WTC11 (cell line): ENCODE measurements around the gene MYO5B. TPM values are rescaled to one million over a fixed set of nuclear protein-coding genes. Genes with fewer than 3 reads are reported as not detected.

ENCODE experiments used
- ATAC-seq: fragments of 200-7000 bp; cut with Tn5 transposase; 2 replicates; pipeline ENCODE4 v1.10.0; 2021; ENCODE audit warnings: mild to moderate bottlenecking, moderate library complexity
- CTCF ChIA-PET: fragments of 300-600 bp; sonication (Branson Sonifier 250); formaldehyde crosslinking; loops from one replicate; lab custom pipeline; 2021; ENCODE audit warnings: antibody characterized with exemption; lab: Charles Lee
- POLR2A ChIA-PET: fragments of 350-600 bp; sonication (Branson Sonifier 250); formaldehyde crosslinking; loops from one replicate; lab custom pipeline; 2021; ENCODE audit warnings: antibody characterized with exemption; lab: Charles Lee
- DNase-seq: peaks from one replicate; pipeline ENCODE4 v3.0.0; 2021; ENCODE audit warnings: low spot score
- H3K27ac Mint-ChIP-seq: 2 replicates; pipeline ENCODE4 v1.8.0; 2021; ENCODE audit warnings: mixed read lengths
- H3K27me3 Mint-ChIP-seq: 2 replicates; pipeline ENCODE4 v1.8.0; 2021; ENCODE audit warnings: low read depth, mild to moderate bottlenecking, moderate library complexity, mixed read lengths
- H3K36me3 Mint-ChIP-seq: 2 replicates; pipeline ENCODE4 v1.8.0; 2021; ENCODE audit warnings: mixed read lengths
- H3K4me1 Mint-ChIP-seq: 2 replicates; pipeline ENCODE4 v1.8.0; 2022; ENCODE audit warnings: mixed read lengths
- H3K4me3 Mint-ChIP-seq: 2 replicates; pipeline ENCODE4 v1.8.0; 2021; ENCODE audit warnings: mild to moderate bottlenecking, moderate library complexity, mixed read lengths
- H3K9me3 Mint-ChIP-seq: 2 replicates; pipeline ENCODE4 v1.8.0; 2021; ENCODE audit warnings: mixed read lengths
- EMX1 ChIP-seq: fragments of 250-450 bp; sonication (Bioruptor Pico); IDR thresholded peaks from 2 replicates; pipeline ENCODE4 v1.8.0; 2021; ENCODE audit warnings: mild to moderate bottlenecking
- FOXP1 ChIP-seq: sonication (generic); formaldehyde crosslinking; IDR thresholded peaks from 2 replicates; pipeline ENCODE4 v1.8.0; 2022; ENCODE audit warnings: missing genetic modification reagents, mild to moderate bottlenecking, moderate library complexity, borderline replicate concordance
- JUN ChIP-seq: sonication (generic); formaldehyde crosslinking; IDR thresholded peaks from 2 replicates; pipeline ENCODE4 v1.8.0; 2023; ENCODE audit warnings: mild to moderate bottlenecking, missing genetic modification reagents
- MYBL2 ChIP-seq: sonication (generic); formaldehyde crosslinking; IDR thresholded peaks from 2 replicates; pipeline ENCODE4 v1.8.1; 2023; ENCODE audit warnings: mild to moderate bottlenecking, moderate library complexity, missing genetic modification reagents
- NFATC4 ChIP-seq: fragments of 250-450 bp; sonication (Bioruptor Pico); IDR thresholded peaks from 2 replicates; pipeline ENCODE4 v1.9.0; 2021; ENCODE audit warnings: mild to moderate bottlenecking
- RELA ChIP-seq: sonication (generic); formaldehyde crosslinking; IDR thresholded peaks from 2 replicates; pipeline ENCODE4 v1.8.1; 2022; ENCODE audit warnings: missing genetic modification reagents, mild to moderate bottlenecking, borderline replicate concordance
- SP1 ChIP-seq: sonication (generic); formaldehyde crosslinking; conservative IDR thresholded peaks from 2 replicates; pipeline ENCODE4 v1.8.1; 2022; ENCODE audit warnings: missing genetic modification reagents
- TEAD4 ChIP-seq: sonication (generic); formaldehyde crosslinking; IDR thresholded peaks from 2 replicates; pipeline ENCODE4 v1.8.0; 2022; ENCODE audit warnings: mild to moderate bottlenecking, missing genetic modification reagents
- TP53 ChIP-seq: sonication (generic); formaldehyde crosslinking; IDR thresholded peaks from 2 replicates; pipeline ENCODE4 v1.8.1; 2023; ENCODE audit warnings: mild to moderate bottlenecking, missing genetic modification reagents
- ZNF232 ChIP-seq: sonication (generic); formaldehyde crosslinking; IDR thresholded peaks from 2 replicates; pipeline ENCODE4 v1.8.0; 2022; ENCODE audit warnings: mild to moderate bottlenecking, missing genetic modification reagents
- total RNA-seq: library from RNA; stranded (reverse); gene quantifications from 3 replicates; pipeline ENCODE4 v1.2.3, GENCODE V29; 2021
- TF ChIP-seq, protein P1 (sequence below): fragments of 250-450 bp; sonication (Bioruptor Pico); conservative IDR thresholded peaks from 2 replicates; pipeline ENCODE4 v1.9.0; 2021; ENCODE audit warnings: mild to moderate bottlenecking
- TF ChIP-seq, protein P2 (sequence below): sonication (generic); formaldehyde crosslinking; IDR thresholded peaks from 2 replicates; pipeline ENCODE4 v1.8.1; 2023; ENCODE audit warnings: mild to moderate bottlenecking, missing genetic modification reagents, moderate library complexity
- TF ChIP-seq, protein P3 (sequence below): sonication (generic); formaldehyde crosslinking; IDR thresholded peaks from 2 replicates; pipeline ENCODE4 v1.8.0; 2022; ENCODE audit warnings: mild to moderate bottlenecking, missing genetic modification reagents
- TF ChIP-seq, protein P4 (sequence below): fragments of 250-450 bp; sonication (Bioruptor Pico); IDR thresholded peaks from 2 replicates; pipeline ENCODE4 v1.9.0; 2021; ENCODE audit warnings: mild to moderate bottlenecking, borderline replicate concordance
- TF ChIP-seq, protein P5 (sequence below): sonication (generic); formaldehyde crosslinking; IDR thresholded peaks from 2 replicates; pipeline ENCODE4 v1.8.0; 2022; ENCODE audit warnings: missing genetic modification reagents
- TF ChIP-seq, protein P6 (sequence below): sonication (generic); formaldehyde crosslinking; IDR thresholded peaks from 2 replicates; pipeline ENCODE4 v1.8.0; 2023; ENCODE audit warnings: missing genetic modification reagents

Gene MYO5B
- total RNA-seq, 1 experiment from 2014 or later: 8.7 TPM

DNA sequence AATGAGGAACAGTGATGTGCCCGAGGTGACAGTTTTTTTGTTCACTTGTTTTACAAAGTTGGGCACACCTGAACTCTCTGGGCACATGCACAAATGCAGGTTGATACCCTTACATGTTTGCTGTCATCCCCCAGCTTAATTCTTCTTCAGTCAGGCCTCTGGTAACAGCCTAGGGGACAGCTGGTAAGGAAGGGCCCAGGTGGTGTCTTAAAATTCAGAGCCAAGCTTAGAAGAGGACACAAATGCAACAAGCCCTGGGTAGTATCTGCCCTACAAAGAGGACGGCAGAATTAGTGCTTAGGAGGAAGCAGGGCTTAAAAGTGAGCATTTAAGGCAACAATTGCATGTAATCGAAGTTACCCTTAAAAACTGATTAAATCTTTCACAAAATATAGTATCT is 209.7 kb downstream of the MYO5B start (continued):
- TF ChIP-seq, protein P1, sequence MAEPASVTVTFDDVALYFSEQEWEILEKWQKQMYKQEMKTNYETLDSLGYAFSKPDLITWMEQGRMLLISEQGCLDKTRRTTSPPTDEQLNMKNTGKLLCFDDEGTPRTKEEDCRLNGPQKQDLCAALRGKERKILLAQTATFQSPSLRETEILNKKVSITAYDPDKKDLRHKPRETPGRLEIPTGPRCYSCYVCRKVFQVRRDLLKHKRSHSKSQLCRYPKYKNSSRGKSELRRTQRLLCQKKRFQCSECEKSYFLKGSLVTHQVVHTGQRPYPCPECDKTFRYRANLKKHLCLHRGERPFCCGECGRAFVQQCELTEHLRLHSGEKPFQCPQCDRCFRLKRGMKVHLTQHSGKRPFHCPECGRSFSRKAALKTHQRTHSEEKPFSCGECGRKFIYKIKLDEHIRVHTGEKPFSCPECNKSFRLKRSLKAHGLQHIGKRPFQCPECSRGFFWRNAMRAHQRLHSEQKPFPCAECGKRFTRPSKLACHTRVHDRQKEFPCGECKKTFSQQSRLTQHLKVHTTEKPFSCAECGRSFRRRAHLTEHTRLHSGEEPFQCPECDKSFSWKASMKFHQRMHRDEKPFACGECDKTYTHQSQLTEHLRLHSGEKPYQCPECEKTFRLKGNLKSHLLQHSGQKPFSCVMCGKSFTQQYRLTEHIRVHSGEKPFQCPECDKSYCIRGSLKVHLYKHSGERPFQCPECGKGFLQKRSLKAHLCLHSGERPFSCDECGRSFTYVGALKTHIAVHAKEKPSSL (CRISPR knock-in tag): no peak
- no peak for TF ChIP-seq TP53 (CRISPR knock-in tag)

DNA sequence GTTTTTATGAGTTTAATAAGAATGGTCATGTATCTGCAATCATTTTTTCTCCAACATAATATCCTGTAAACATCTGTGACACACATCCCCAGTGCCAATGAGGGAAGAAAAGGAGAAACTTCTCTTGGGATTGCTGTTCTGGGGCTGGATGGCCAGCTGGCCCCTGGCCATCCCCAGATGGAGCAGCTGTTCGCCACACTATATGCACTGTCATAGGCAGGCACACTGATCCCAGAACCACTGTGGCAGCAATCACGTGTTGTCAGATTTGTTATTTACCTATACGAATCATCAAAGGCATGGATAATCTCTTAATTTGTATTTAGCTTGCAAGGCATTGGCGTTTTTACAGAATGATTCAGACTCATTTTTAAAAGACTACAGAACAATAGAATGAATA is 214.1 kb downstream of the MYO5B start:
- H3K27me3 Mint-ChIP-seq: no peaks in the 10 kb centered on the region
- no peak overlapping the region for H3K4me3 Mint-ChIP-seq
- H3K36me3 Mint-ChIP-seq: no peaks in the 10 kb centered on the region
- ChIA-PET POLR2A (no interaction called here), CTCF (no interaction called here)
- no peak overlapping the region for H3K27ac Mint-ChIP-seq
- H3K9me3 Mint-ChIP-seq: no peaks in the 10 kb centered on the region
- no peak for DNase-seq
- ATAC-seq: no peak
- peaks cover 11% of the 10 kb centered on the region for H3K4me1 Mint-ChIP-seq
- TF ChIP-seq ZNF232 (CRISPR knock-in tag) (no peak), MYBL2 (no peak), FOXP1 (no peak), NFATC4 (CRISPR knock-in tag) (no peak)
- TF ChIP-seq, protein P2, sequence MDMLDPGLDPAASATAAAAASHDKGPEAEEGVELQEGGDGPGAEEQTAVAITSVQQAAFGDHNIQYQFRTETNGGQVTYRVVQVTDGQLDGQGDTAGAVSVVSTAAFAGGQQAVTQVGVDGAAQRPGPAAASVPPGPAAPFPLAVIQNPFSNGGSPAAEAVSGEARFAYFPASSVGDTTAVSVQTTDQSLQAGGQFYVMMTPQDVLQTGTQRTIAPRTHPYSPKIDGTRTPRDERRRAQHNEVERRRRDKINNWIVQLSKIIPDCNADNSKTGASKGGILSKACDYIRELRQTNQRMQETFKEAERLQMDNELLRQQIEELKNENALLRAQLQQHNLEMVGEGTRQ (CRISPR knock-in tag): no peak
- TF ChIP-seq, protein P3, sequence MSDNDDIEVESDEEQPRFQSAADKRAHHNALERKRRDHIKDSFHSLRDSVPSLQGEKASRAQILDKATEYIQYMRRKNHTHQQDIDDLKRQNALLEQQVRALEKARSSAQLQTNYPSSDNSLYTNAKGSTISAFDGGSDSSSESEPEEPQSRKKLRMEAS: no peak
- TF ChIP-seq, protein P4, sequence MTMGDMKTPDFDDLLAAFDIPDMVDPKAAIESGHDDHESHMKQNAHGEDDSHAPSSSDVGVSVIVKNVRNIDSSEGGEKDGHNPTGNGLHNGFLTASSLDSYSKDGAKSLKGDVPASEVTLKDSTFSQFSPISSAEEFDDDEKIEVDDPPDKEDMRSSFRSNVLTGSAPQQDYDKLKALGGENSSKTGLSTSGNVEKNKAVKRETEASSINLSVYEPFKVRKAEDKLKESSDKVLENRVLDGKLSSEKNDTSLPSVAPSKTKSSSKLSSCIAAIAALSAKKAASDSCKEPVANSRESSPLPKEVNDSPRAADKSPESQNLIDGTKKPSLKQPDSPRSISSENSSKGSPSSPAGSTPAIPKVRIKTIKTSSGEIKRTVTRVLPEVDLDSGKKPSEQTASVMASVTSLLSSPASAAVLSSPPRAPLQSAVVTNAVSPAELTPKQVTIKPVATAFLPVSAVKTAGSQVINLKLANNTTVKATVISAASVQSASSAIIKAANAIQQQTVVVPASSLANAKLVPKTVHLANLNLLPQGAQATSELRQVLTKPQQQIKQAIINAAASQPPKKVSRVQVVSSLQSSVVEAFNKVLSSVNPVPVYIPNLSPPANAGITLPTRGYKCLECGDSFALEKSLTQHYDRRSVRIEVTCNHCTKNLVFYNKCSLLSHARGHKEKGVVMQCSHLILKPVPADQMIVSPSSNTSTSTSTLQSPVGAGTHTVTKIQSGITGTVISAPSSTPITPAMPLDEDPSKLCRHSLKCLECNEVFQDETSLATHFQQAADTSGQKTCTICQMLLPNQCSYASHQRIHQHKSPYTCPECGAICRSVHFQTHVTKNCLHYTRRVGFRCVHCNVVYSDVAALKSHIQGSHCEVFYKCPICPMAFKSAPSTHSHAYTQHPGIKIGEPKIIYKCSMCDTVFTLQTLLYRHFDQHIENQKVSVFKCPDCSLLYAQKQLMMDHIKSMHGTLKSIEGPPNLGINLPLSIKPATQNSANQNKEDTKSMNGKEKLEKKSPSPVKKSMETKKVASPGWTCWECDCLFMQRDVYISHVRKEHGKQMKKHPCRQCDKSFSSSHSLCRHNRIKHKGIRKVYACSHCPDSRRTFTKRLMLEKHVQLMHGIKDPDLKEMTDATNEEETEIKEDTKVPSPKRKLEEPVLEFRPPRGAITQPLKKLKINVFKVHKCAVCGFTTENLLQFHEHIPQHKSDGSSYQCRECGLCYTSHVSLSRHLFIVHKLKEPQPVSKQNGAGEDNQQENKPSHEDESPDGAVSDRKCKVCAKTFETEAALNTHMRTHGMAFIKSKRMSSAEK (CRISPR knock-in tag): no peak
- TF ChIP-seq, protein P5, sequence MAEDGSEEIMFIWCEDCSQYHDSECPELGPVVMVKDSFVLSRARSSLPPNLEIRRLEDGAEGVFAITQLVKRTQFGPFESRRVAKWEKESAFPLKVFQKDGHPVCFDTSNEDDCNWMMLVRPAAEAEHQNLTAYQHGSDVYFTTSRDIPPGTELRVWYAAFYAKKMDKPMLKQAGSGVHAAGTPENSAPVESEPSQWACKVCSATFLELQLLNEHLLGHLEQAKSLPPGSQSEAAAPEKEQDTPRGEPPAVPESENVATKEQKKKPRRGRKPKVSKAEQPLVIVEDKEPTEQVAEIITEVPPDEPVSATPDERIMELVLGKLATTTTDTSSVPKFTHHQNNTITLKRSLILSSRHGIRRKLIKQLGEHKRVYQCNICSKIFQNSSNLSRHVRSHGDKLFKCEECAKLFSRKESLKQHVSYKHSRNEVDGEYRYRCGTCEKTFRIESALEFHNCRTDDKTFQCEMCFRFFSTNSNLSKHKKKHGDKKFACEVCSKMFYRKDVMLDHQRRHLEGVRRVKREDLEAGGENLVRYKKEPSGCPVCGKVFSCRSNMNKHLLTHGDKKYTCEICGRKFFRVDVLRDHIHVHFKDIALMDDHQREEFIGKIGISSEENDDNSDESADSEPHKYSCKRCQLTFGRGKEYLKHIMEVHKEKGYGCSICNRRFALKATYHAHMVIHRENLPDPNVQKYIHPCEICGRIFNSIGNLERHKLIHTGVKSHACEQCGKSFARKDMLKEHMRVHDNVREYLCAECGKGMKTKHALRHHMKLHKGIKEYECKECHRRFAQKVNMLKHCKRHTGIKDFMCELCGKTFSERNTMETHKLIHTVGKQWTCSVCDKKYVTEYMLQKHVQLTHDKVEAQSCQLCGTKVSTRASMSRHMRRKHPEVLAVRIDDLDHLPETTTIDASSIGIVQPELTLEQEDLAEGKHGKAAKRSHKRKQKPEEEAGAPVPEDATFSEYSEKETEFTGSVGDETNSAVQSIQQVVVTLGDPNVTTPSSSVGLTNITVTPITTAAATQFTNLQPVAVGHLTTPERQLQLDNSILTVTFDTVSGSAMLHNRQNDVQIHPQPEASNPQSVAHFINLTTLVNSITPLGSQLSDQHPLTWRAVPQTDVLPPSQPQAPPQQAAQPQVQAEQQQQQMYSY: no peak
- TF ChIP-seq, all 79 proteins: peak for 0

DNA sequence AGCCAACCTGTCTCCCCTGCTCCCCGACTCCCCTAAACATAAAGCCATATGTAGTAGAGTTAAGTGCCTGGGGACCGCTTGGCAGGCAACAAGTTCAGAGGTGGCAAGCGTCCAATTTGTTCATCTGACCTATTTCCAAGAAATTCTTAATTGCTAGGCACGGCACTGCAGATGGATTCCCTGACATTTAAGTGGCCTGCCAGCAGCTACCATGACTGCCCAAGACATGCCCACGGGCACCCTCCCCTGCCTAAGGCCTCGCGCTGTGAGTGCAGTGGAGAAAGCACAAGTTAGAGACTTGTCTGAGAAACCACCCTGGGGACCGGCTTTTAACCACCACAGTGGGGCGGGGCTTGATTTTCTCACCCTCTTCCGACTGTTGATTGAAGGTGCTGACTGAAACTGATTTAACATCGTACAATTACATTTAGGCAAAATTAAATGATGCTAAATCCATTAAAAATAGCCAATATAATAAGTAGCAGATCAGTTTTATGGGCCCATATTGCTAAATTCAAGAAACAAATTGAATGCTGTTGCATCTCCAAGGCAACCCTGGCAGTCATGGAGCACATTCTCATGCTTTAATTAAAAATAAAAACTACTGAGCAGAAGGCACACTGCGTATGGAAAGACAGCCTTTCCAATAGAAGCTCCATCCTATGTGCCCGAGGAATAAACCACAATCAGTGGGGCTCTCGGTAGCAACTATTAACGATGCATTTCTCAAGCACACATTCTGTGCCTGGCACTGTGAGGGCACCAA is 218.0 kb downstream of the MYO5B start:
- DNase-seq: no peak
- ChIA-PET POLR2A (no interaction called here), CTCF (no interaction called here)
- no peak overlapping the region for H3K27ac Mint-ChIP-seq
- ATAC-seq: no peak
- H3K9me3 Mint-ChIP-seq: no peaks in the 10 kb centered on the region
- peaks cover 4% of the 10 kb centered on the region for H3K4me1 Mint-ChIP-seq
- no peaks in the 10 kb centered on the region for H3K36me3 Mint-ChIP-seq
- no peaks in the 10 kb centered on the region for H3K27me3 Mint-ChIP-seq
- H3K4me3 Mint-ChIP-seq: no peak overlapping the region
- no peak for TF ChIP-seq RELA (CRISPR knock-in tag)
- TF ChIP-seq JUN (CRISPR knock-in tag): no peak
- TF ChIP-seq, protein P2 (CRISPR knock-in tag): no peak
- no peak for TF ChIP-seq SP1
- TF ChIP-seq, protein P3: no peak
- TF ChIP-seq TEAD4 (CRISPR knock-in tag): no peak
- no peak for TF ChIP-seq EMX1 (CRISPR knock-in tag)
- TF ChIP-seq, protein P6, sequence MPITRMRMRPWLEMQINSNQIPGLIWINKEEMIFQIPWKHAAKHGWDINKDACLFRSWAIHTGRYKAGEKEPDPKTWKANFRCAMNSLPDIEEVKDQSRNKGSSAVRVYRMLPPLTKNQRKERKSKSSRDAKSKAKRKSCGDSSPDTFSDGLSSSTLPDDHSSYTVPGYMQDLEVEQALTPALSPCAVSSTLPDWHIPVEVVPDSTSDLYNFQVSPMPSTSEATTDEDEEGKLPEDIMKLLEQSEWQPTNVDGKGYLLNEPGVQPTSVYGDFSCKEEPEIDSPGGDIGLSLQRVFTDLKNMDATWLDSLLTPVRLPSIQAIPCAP (CRISPR knock-in tag): no peak
